Globus pallidus (tissue), 1 donor: Measurements from ENCODE around the gene GHR.
A peak's percentile ranks its signal among the peaks of the same experiment; 100 is the strongest.
"Not testable (repeated sequence)": the region's sequence is repeated elsewhere in the genome, so short reads cannot be mapped to it uniquely, and the experiment has no call there.

Experiments
- DNase-seq: peaks from one replicate; pipeline ENCODE4 v3.0.0-alpha.2; 2015; ENCODE audit warnings: low spot score

GHR gene

DNA sequence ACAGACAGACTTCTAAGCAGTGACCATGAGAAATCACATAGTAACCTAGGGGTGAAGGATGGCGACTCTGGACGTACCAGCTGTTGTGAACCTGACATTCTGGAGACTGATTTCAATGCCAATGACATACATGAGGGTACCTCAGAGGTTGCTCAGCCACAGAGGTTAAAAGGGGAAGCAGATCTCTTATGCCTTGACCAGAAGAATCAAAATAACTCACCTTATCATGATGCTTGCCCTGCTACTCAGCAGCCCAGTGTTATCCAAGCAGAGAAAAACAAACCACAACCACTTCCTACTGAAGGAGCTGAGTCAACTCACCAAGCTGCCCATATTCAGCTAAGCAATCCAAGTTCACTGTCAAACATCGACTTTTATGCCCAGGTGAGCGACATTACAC lies 295.4 kb downstream of the GHR start:
- DNase-seq, result no peak

DNA sequence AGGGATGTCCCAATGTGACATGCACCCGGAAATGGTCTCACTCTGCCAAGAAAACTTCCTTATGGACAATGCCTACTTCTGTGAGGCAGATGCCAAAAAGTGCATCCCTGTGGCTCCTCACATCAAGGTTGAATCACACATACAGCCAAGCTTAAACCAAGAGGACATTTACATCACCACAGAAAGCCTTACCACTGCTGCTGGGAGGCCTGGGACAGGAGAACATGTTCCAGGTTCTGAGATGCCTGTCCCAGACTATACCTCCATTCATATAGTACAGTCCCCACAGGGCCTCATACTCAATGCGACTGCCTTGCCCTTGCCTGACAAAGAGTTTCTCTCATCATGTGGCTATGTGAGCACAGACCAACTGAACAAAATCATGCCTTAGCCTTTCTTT lies 295.8 kb downstream of the GHR start:
- no peak for DNase-seq

DNA sequence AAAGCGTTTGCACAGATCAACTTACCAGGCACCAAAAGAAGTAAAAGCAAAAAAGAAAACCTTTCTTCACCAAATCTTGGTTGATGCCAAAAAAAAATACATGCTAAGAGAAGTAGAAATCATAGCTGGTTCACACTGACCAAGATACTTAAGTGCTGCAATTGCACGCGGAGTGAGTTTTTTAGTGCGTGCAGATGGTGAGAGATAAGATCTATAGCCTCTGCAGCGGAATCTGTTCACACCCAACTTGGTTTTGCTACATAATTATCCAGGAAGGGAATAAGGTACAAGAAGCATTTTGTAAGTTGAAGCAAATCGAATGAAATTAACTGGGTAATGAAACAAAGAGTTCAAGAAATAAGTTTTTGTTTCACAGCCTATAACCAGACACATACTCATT lies 297.0 kb downstream of the GHR start:
- DNase-seq, result no peak

GRCh38 chr5:42721484-42721883 lies 298.2 kb downstream of the GHR start:
- no peak for DNase-seq

DNA sequence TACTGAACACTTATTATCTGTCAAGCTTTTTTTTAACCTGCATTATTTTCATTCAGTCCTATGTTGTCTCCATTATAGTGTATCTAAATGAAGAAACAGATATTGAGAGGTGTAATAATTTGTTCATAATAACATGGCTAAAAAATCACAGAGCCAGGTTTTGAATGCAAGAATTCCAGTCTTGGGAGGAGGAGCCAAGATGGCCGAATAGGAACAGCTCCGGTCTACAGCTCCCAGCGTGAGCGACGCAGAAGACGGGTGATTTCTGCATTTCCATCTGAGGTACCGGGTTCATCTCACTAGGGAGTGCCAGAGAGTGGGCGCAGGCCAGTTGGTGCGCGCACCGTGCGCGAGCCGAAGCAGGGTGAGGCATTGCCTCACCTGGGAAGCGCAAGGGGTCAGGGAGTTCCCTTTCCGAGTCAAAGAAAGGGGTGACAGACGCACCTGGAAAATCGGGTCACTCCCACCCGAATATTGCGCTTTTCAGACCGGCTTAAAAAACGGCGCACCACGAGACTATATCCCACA lies 311.4 kb downstream of the GHR start:
- not testable (repeated sequence) for DNase-seq

DNA sequence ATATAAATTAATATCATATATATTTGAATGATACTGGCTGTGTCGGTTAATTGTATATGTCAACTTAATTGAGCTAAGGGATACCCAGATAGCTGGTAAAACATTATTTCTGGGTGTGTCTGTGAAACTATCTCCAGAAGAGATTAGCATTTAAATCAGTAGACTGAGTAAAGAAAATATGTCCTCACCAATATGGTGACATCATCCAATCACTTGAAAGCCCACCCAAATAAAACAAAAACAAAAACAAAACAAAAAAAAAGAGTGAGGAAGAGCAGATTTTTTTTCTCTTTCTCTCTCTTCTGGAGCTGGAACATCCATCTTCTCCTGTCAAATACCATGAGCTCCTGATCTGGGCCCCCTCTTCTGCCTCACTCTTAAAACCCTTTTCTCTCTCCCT lies 317.7 kb downstream of the GHR start:
- no peak for DNase-seq

- DNase-seq, result peak; percentile 18
Observed at GRCh38 chr5:42745426-42745825, 322.2 kb downstream of the GHR start.

GRCh38 chr5:42745856-42746255 lies 322.6 kb downstream of the GHR start:
- no peak for DNase-seq

DNA sequence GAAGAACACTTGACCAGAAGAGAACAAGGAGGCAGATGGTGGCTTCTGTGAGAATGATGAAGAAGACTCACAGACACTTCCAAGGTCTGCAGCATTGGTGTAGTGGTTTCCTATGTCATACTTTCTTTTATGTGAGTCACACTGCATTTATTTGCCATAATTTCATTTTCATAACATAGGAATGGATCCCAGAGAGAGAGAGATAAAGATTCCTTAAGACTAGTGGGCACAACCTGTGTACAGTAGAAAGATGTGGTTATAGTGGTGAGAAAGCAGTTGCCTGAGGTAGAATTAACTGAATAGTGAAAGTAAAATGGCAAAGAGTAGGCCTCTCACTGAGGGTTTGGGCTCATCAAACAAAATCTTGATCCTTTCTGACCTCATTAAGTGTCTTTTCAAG lies 325.8 kb downstream of the GHR start:
- DNase-seq, result no peak

DNA sequence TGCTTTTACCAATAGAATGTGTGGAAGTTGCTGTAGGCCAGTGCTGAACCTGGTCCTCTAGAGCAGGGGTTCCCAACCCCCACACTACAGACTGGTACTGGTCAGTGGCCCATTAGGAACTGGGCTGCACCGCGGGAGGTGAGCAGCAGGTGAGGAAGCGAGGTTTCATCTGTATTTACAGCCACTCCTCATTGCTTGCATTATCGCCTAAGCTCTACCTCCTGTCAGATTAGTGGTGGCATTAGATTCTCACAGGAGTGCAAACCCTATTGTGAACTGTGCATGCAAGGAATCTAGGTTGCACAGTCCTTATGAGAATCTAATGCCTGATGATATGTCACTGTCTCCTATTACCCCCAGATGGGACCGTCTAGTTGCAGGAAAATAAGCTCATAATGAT lies 327.3 kb downstream of the GHR start:
- DNase-seq, result no peak

- DNase-seq, result no peak
Observed at GRCh38 chr5:42751044-42751443, 327.8 kb downstream of the GHR start.

DNA sequence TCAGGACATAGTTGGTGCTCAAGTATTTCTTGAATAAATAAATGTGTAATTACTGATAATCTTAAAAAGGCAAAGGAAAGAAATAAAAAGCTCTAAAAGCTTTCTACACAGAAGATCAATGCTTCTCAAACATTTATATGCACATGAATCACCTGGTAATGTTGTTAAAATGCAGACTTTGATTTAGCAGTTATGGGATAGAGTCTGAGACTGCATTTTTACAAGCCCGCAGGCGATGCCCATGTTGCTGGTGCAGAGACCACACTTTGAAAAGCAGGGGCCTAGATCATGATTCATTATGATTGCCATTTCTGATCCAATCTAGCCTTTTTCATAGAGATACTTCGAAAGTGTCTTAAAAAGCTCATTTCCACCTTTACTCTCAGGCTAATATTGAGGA lies 329.9 kb downstream of the GHR start:
- DNase-seq, result no peak

DNA sequence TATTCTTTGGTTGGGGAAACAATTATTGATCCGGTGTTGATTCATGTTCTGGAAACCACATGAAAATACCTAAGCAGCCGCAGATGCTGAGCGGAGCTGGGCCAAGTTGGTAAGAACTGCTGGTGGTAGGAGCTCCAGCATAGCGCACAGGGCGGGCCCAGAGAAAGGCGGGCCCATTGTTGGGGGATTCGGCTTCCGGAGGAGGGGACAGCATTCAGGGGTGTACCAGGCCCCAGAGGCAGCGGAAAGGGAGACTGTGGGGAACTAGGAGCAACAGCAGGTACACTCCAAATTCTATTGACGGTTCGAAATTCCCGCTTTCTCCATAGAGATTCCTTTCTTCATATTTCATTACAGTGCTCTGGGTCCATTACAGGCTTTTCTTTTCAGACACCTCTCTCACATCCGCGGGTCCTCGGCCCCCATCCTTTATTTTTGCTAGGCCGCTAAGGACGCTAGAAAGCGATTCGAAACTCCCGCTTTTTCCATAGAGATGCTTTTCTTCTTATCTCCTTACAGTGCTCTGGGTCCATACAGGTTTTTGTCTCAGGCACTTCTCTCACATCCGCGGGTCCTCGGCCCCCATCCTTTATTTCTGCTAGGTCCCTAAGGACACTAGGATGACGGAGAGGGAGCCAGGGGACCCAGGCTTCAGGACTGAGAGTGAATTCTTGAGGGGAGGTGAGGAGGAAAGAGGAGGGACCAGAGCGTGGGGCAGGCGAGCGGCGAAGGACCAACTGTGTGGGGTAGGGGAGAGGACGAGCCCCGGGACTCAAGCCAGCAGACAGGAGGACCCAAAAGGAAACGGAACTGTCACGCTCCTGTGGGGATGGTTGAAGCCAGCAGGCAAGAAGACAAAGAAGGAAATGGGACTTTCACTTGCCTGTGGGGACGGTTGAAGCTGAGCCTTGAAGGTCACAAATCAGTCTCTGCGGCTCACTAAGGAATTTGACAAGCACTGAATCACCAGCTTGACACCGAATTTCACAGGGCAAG lies 333.7 kb downstream of the GHR start, which contains the start of gene CCDC152:
TSS of gene CCDC152 (plus strand) at position 213 of the 996 bp plus-strand sequence. CDS start 2,304 bp downstream, outside the sequence.
- DNase-seq, result peak; percentile 32

DNA sequence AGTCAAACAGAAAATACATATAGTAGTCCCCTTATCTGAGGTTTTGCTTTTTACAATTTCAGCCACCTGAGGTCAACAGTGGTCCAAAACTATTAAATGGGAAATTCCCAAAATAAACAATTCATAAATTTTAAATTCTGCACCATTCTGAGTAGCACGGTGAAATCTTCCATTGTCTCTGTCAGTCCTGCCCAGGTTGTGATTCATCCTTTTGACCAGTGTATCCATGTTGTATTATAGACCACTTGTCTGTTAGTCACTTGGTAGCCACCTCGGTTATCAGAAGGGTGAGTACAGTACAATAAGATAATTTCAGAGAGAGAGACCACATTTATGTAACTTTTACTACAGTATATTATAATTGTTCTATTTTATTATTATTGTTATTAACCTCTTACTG lies 336.2 kb downstream of the GHR start:
- DNase-seq, result no peak

GRCh38 chr5:42760426-42760825 lies 337.2 kb downstream of the GHR start:
- no peak for DNase-seq

- no peak for DNase-seq
Observed at GRCh38 chr5:42761791-42762190, 338.6 kb downstream of the GHR start.

- peak; percentile 49 for DNase-seq
Observed at GRCh38 chr5:42767491-42768105, 344.4 kb downstream of the GHR start.

DNA sequence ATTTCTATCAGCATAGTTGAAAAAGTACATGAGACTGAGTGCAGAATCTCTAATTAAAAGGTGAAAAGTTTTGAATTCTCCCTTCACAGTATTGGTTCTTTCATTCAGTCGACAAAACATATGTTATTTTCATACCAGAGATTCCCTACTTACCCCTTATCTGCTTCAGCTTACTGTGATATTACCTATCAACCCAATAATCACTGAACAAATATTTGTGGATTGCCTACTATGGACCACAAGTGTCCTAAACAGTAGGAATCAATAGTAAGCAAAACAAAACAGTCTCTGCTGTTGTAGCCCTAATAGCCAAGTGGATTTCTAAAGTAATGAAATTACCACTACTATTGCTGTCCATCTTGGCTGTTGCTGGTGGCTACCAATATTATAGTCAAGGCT lies 344.9 kb downstream of the GHR start:
- DNase-seq, result no peak

DNA sequence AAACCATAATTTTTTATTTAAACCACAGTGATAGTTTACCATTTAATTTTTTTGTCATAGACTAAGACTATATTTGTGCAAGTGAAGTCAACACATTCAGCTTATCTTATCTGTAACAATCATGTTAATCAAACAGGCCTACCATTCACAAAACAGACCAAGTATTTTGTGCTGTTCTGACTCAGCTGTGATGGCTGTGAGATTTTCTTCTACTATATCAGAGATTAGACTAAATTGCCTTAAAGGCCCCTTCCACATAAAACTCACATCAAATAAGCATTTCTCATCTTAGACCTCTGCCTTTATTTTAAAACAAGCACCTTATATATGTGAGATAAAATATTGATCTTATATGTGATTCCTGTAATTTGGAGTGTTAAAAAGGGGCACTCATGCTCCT lies 346.8 kb downstream of the GHR start:
- DNase-seq, result no peak
